Right cardiac atrium (tissue), 5 donors: ENCODE results near the gene PACRGL. TPM values are rescaled to one million over a fixed set of nuclear protein-coding genes. Genes with fewer than 3 reads are reported as not detected.

Source experiments
- ATAC-seq, 2 donors: fragments of 200-7000 bp; cut with Tn5 transposase; one replicate each; pipeline versions ENCODE4 v1.8.0 to v1.9.1; 2020; ENCODE audit warnings: moderate library complexity in 2 of 2, mild to moderate bottlenecking in 1 of 2
- DNase-seq, 3 donors: peaks; one replicate each; pipeline ENCODE4 v3.0.0-alpha.2; 2020
- H3K27ac ChIP-seq: one replicate; pipeline ENCODE4 v1.5.1; 2013; ENCODE audit warnings: mild to moderate bottlenecking, low read length, control low read depth, moderate library complexity
- H3K27me3 ChIP-seq: one replicate; pipeline ENCODE4 v1.6.1; 2013; ENCODE audit not compliant: control insufficient read depth, insufficient read depth
- H3K4me1 ChIP-seq: one replicate; pipeline ENCODE4 v1.6.1; 2013; ENCODE audit warnings: low read length; ENCODE audit not compliant: control insufficient read depth, insufficient read depth
- H3K4me3 ChIP-seq: one replicate; pipeline ENCODE4 v1.5.1; 2013; ENCODE audit warnings: low read length, control low read depth
- H3K9me3 ChIP-seq: one replicate; pipeline ENCODE4 v1.6.1; 2013; ENCODE audit warnings: low read length; ENCODE audit not compliant: control insufficient read depth
- WGBS: extraction: QIAGEN DNeasy Blood & Tissue Kit; methylation state at CpG from one replicate; pipeline ENCODE4 v1.1.7; 2013; 5-methylcytosine and 5-hydroxymethylcytosine counted together
- intact Hi-C, 4 donors: fragments of 100-400 bp; cut with DNase I; formaldehyde crosslinking; loops; one replicate each; pipeline versions ENCODE4 v1.11.0 to v1.14.0; 2022 to 2023
- polyA plus RNA-seq: library from polyadenylated mRNA; stranded (reverse); fragments of 200-250 nt; gene quantifications from one replicate; pipeline ENCODE4 v1.2.3, GENCODE V29; 2013
- total RNA-seq, 4 donors: library from RNA; stranded (reverse); fragmentation: NEBNext Ultra II Directional; extraction: Animal tissue kit (Norgen Biotek cat#: 25700); gene quantifications; one replicate each; pipeline ENCODE4 v1.2.1, GENCODE V29; 2021
- donor health status: healthy with polysubstance abuse.
- donor health status: DM: no; HTN: yes; CAD: no.
- donor health status: DM: no; HTN: no; CAD: no.
- donor health status: DM: no; HTN: yes; CAD: no; lungs with severe emphysema.
- donor health status: DM: yes; HTN: yes; CAD: no.

The PACRGL gene
- total and polyA plus RNA-seq, 5 donors = 7.0 to 12.6 (median 11.6) TPM

DNA sequence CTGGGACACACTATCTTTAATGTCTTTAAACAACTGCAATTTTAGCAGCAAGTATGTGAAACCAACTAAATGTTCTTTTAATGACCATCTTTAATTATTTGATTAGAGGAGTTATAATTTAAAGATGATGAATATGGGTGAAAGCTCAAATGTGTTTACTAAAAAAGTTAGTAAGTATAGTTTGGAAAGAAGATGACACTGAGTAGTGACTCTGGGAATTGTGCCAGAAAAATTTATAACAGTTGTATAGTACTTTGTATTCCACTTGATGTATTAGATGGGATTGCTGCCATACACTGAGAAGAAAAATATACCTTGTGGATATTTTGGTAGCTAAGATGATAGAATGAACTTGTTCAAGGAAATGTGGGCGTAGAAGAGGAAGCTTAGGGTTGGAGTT, 19.5 kb upstream of the PACRGL start:
- ATAC-seq = no peak
- intact Hi-C loops = loop anchor here in 3 of 4 donors (5.0 to 10.0 kb wide), 2 partner anchors 256 to 263 kb away; no protein-coding TSS in a partner anchor
- 65% methylated on average over 1 of the region's 1 CpG for WGBS

GRCh38 chr4:20681271-20681670, 19.0 kb upstream of the PACRGL start:
- no peaks in the 10 kb centered on the region for H3K9me3 ChIP-seq
- no peak overlapping the region for H3K4me3 ChIP-seq
- no peak for ATAC-seq
- no peaks in the 10 kb centered on the region for H3K4me1 ChIP-seq
- 56% methylated on average over 1 of the region's 1 CpG for WGBS
- no peak overlapping the region for H3K27ac ChIP-seq
- no peaks in the 10 kb centered on the region for H3K27me3 ChIP-seq
- DNase-seq = no peak
- intact Hi-C loops = loop anchor here in 3 of 4 donors (5.0 to 10.0 kb wide), 2 partner anchors 256 to 264 kb away; no protein-coding TSS in a partner anchor

More for the DNA sequence above, 19.5 kb upstream of the PACRGL start:
- Histone ChIP-seq H3K4me1 (no peaks in the 10 kb centered on the region), H3K27ac (no peak overlapping the region), H3K9me3 (no peaks in the 10 kb centered on the region), H3K4me3 (no peak overlapping the region), H3K27me3 (no peaks in the 10 kb centered on the region)
- DNase-seq = no peak

GRCh38 chr4:20682853-20683252, 17.4 kb upstream of the PACRGL start:
- intact Hi-C loops = loop anchor here in 3 of 4 donors (5.0 to 10.0 kb wide), 2 partner anchors 258 to 266 kb away; no protein-coding TSS in a partner anchor
- H3K27ac ChIP-seq = no peak overlapping the region
- WGBS = 79% methylated on average over 3 of the region's 3 CpGs
- H3K4me1 ChIP-seq = no peaks in the 10 kb centered on the region
- no peaks in the 10 kb centered on the region for H3K9me3 ChIP-seq
- no peaks in the 10 kb centered on the region for H3K27me3 ChIP-seq
- no peak overlapping the region for H3K4me3 ChIP-seq
- ATAC-seq (no peak), DNase-seq (peak in 1 of 3 donors; percentile 29)

GRCh38 chr4:20683766-20684165, 16.5 kb upstream of the PACRGL start:
- no peaks in the 10 kb centered on the region for H3K4me1 ChIP-seq
- no peaks in the 10 kb centered on the region for H3K27me3 ChIP-seq
- H3K9me3 ChIP-seq = no peaks in the 10 kb centered on the region
- H3K4me3 ChIP-seq = no peak overlapping the region
- DNase-seq (no peak), ATAC-seq (no peak)
- 68% methylated on average over 3 of the region's 3 CpGs for WGBS
- H3K27ac ChIP-seq = no peak overlapping the region
- intact Hi-C loops = loop anchor here in 3 of 4 donors (5.0 to 10.0 kb wide), 2 partner anchors 259 to 266 kb away; no protein-coding TSS in a partner anchor

- Histone ChIP-seq H3K4me1 (no peaks in the 10 kb centered on the region), H3K27ac (no peak overlapping the region), H3K9me3 (no peaks in the 10 kb centered on the region), H3K4me3 (no peak overlapping the region), H3K27me3 (no peaks in the 10 kb centered on the region)
- ATAC-seq = no peak
- WGBS = 26% methylated on average over 6 of the region's 6 CpGs
- DNase-seq = no peak
- intact Hi-C loops = loop anchor here (5.0 to 10.0 kb wide), 3 partner anchors 260 to 268 kb away; no protein-coding TSS in a partner anchor
Observed at GRCh38 chr4:20684852-20685763, 15.2 kb upstream of the PACRGL start.

DNA sequence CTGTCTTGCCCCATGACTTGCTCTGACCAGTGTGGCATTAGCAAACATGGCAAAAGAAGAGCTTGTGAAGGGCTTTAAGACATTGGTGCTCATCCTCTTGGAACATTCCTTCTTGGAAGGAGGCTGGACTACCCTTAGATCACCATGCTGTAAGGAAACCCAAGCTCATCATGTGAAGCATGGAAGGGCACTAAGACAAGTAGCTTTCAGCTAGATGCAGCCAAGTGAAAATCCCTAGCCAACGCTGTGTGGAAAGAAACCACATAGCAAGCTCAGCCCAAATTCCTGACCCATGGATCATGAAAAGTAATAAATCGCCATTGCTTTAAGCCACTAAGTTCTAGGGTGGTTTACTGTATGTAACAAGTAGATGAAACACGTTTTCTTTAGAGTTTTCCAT, 12.4 kb upstream of the PACRGL start:
- H3K27ac ChIP-seq = no peak overlapping the region
- intact Hi-C loops = loop anchor here in 3 of 4 donors (5.0 to 10.0 kb wide), 2 partner anchors 263 to 266 kb away; no protein-coding TSS in a partner anchor
- no peaks in the 10 kb centered on the region for H3K4me1 ChIP-seq
- 52% methylated on average over 3 of the region's 3 CpGs for WGBS
- ATAC-seq = no peak
- H3K9me3 ChIP-seq = no peaks in the 10 kb centered on the region
- H3K4me3 ChIP-seq = no peak overlapping the region
- no peaks in the 10 kb centered on the region for H3K27me3 ChIP-seq
- DNase-seq = no peak

GRCh38 chr4:20696815-20697214, 3.4 kb upstream of the PACRGL start:
- intact Hi-C loops = no loop called here
- no peak overlapping the region for H3K4me3 ChIP-seq
- ATAC-seq = no peak
- no peaks in the 10 kb centered on the region for H3K27me3 ChIP-seq
- H3K9me3 ChIP-seq = no peaks in the 10 kb centered on the region
- DNase-seq = no peak
- peaks cover 3% of the 10 kb centered on the region for H3K4me1 ChIP-seq
- no peak overlapping the region for H3K27ac ChIP-seq
- 93% methylated on average over 1 of the region's 1 CpG for WGBS

DNA sequence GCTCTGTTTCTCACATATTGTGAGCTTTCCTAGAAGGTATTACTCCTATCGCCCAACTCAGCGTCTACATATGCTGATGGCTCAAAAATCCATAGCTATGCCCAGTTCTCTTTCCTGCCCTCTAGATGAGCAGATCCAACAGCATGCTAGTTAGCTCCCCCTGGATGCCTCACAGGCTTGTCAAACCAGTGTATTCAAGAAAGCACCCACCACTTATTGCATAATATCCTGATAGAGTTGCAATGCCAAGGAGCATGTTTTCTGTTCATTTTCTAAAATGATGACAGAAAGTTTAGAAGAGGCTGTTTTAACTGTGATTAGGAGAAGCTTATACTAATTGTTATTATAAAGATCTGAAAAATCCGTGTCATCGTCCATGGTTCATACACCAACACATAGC, 1.9 kb upstream of the PACRGL start:
- H3K4me1 ChIP-seq = peaks cover 3% of the 10 kb centered on the region
- H3K9me3 ChIP-seq = no peaks in the 10 kb centered on the region
- H3K27me3 ChIP-seq = no peaks in the 10 kb centered on the region
- intact Hi-C loops = no loop called here
- H3K27ac ChIP-seq = no peak overlapping the region
- WGBS = 81% methylated on average over 4 of the region's 4 CpGs
- no peak for ATAC-seq
- DNase-seq = no peak
- no peak overlapping the region for H3K4me3 ChIP-seq

DNA sequence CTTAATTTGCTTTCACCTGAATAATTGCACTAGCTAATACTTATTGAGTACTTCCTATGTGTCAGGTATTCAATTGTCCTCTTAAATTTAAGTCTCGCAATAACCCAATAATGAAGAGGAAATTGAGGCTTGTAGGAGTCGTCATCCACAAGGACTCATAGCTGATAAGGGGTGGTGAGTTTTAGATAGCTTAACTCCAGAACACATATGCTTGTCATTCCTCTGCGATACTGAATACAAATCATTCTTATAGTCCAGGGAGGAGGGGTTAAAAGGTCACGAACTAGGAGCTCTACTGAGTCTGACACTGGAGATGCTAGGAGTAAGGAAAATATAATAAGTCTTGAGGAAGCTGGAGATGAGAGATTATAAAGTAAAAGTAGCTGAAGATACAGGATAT, 1.4 kb upstream of the PACRGL start:
- peaks cover 3% of the 10 kb centered on the region for H3K4me1 ChIP-seq
- intact Hi-C loops = no loop called here
- no peaks in the 10 kb centered on the region for H3K9me3 ChIP-seq
- no peak for DNase-seq
- no peak for ATAC-seq
- H3K4me3 ChIP-seq = no peak overlapping the region
- H3K27ac ChIP-seq = no peak overlapping the region
- 25% methylated on average over 4 of the region's 4 CpGs for WGBS
- no peaks in the 10 kb centered on the region for H3K27me3 ChIP-seq

DNA sequence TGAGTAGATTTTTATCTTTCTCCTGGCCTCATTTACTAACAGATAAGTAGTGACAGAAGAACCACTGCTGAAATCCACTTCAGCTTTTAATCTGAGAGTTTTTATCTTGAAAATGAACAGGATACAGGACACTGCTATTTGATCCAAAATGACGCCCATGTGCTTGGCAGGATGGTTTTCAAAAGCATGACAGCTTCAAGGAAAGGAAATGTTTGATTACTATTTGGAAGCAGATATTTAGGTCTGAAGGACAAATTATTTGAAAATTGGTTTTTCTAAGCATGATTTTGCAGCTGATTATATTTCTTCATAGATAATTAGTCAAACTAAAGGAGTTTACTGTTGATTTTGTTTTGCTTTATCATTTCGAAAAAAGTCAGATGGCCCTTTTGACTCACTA, 11.1 kb downstream of the PACRGL start:
- WGBS = 90% methylated on average over 2 of the region's 2 CpGs
- intact Hi-C loops = no loop called here
- ATAC-seq = no peak

DNA sequence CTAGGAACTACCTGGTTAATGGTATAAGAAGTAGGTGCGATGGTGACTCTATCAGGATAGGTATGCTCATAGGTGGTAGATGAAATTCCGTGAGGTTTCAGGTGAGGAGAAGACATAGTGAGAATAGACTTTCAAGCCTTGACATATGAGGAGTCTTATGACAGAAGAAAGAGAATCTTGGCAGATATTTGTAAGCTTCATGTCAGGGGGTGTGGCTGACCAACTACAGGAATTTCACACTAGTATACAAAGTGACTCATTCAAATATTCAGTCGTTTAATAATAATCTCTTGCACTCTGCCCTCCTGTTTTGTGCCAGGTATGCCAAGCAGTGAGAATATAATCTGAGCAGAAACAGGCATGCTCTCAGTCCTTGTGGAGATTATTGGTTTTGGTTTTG, 22.8 kb downstream of the PACRGL start:
- Histone ChIP-seq H3K4me1 (no peaks in the 10 kb centered on the region), H3K9me3 (peaks cover 3% of the 10 kb centered on the region), H3K27ac (no peak overlapping the region), H3K27me3 (no peaks in the 10 kb centered on the region), H3K4me3 (no peak overlapping the region)
- intact Hi-C loops = no loop called here
- no peak for ATAC-seq
- 71% methylated on average over 3 of the region's 3 CpGs for WGBS
- no peak for DNase-seq

More for the DNA sequence above, 11.1 kb downstream of the PACRGL start:
- Histone ChIP-seq H3K4me1 (no peaks in the 10 kb centered on the region), H3K27me3 (no peaks in the 10 kb centered on the region), H3K9me3 (no peaks in the 10 kb centered on the region), H3K27ac (no peak overlapping the region), H3K4me3 (no peak overlapping the region)
- no peak for DNase-seq
